HG03039 (cell line): ENCODE results near the gene KLHL35.
"Not testable (repeated sequence)": the region's sequence is repeated elsewhere in the genome, so short reads cannot be mapped to it uniquely, and the experiment has no call there.

Experiments used
- ATAC-seq: cut with Tn5 transposase; IDR thresholded peaks from one replicate; pipeline ENCODE4 v1.9.1; 2021; ENCODE audit warnings: mild to moderate bottlenecking, moderate library complexity; ENCODE audit not compliant: unreplicated experiment

KLHL35 gene

GRCh38 chr11:75394085-75394840, 38.7 kb downstream of the KLHL35 start:
- no peak for ATAC-seq

- no peak for ATAC-seq
Observed at GRCh38 chr11:75389925-75390324, 43.1 kb downstream of the KLHL35 start.

GRCh38 chr11:75389276-75389605, 43.8 kb downstream of the KLHL35 start:
- no peak for ATAC-seq

GRCh38 chr11:75388386-75389275, 44.4 kb downstream of the KLHL35 start:
- ATAC-seq: no peak

GRCh38 chr11:75387736-75388294, 45.2 kb downstream of the KLHL35 start:
- ATAC-seq: no peak

GRCh38 chr11:75386942-75387630, 45.9 kb downstream of the KLHL35 start:
- ATAC-seq: no peak

GRCh38 chr11:75384438-75385080, 48.4 kb downstream of the KLHL35 start:
- no peak for ATAC-seq

- ATAC-seq: no peak
Observed at GRCh38 chr11:75383246-75383645, 49.8 kb downstream of the KLHL35 start.

GRCh38 chr11:75380716-75381420, 52.1 kb downstream of the KLHL35 start:
- ATAC-seq: no peak

- ATAC-seq: no peak
Observed at GRCh38 chr11:75380245-75380644, 52.8 kb downstream of the KLHL35 start.

GRCh38 chr11:75378776-75379175, 54.2 kb downstream of the KLHL35 start:
- ATAC-seq: not testable (repeated sequence)

- ATAC-seq: no peak
Observed at GRCh38 chr11:75376175-75376574, 56.8 kb downstream of the KLHL35 start.

- ATAC-seq: no peak
Observed at GRCh38 chr11:75375626-75376025, 57.4 kb downstream of the KLHL35 start.

- ATAC-seq: no peak
Observed at GRCh38 chr11:75374646-75375045, 58.4 kb downstream of the KLHL35 start.

GRCh38 chr11:75373201-75373600, 59.8 kb downstream of the KLHL35 start:
- no peak for ATAC-seq
